ENCODE data around the gene LUM. TPM values are rescaled to one million over a fixed set of nuclear protein-coding genes. Genes with fewer than 3 reads are reported as not detected.

Gene LUM
- total and polyA plus RNA-seq, 2 donors (not counting 3 experiments of a cell fraction or from before 2014, with no cell fraction given), result 0.29 to 1.9 TPM

- Histone ChIP-seq H3K36me3 (ENCODE audit: control insufficient read depth in 2 of 2, extremely low read depth in 1 of 2, insufficient read depth in 2 of 2, low read length in 2 of 2) (no peaks in the 10 kb centered on the region), H3K4me2 (ENCODE audit: insufficient read depth, low read length) (no peak overlapping the region), H2AFZ (ENCODE audit: low read depth, low read length) (no peak overlapping the region), H3K4me3 (replicated peaks in 1 of 3; ENCODE audit: insufficient read depth in 1 of 3, low read depth in 1 of 3, low read length in 3 of 3) (no peak overlapping the region), H4K20me1 (replicated peaks; ENCODE audit: control insufficient read depth, extremely low read depth, insufficient read depth, low read length) (no peaks in the 10 kb centered on the region), H3K9me3 (replicated peaks; ENCODE audit: control insufficient read depth, insufficient read depth, low read length) (no peaks in the 10 kb centered on the region), H3K9ac (replicated peaks; ENCODE audit: extremely low read depth, insufficient read depth, low read length) (no peak overlapping the region), H3K4me1 (ENCODE audit: control insufficient read depth, extremely low read depth, insufficient read depth, low read length) (no peaks in the 10 kb centered on the region), H3K79me2 (ENCODE audit: control insufficient read depth, insufficient read depth, low read length) (no peaks in the 10 kb centered on the region), H3K27ac (ENCODE audit: insufficient read depth, low read depth, low read length) (no peak overlapping the region), H3K27me3 (ENCODE audit: control insufficient read depth in 2 of 2, insufficient read depth in 2 of 2, low read length in 2 of 2) (no peaks in the 10 kb centered on the region), H3K9me1 (replicated peaks; ENCODE audit: control insufficient read depth, extremely low read depth, insufficient read depth, low read length) (no peaks in the 10 kb centered on the region)
- CTCF ChIA-PET, result interaction anchor here (1.1 to 1.4 kb wide), 2 partner anchors 8 to 14 kb away, joined by 3 to 4 read pairs; no protein-coding TSS in a partner anchor
- dilution Hi-C loops (cut with MboI; ENCODE audit: extremely low pct_ligation_motif_present, low sequenced_read_pairs), result no loop called here
- no TSS peak for BruUV-seq (replicated peaks)
- no peak for DNase-seq (ENCODE audit: low read depth, low spot score)
- intact Hi-C loops (cut with micrococcal nuclease), result no loop called here
- no peak for FAIRE-seq
- TF ChIP-seq MYC (IDR thresholded peaks at IDR 0.05; ENCODE audit: low read depth, low read length), result no peak
- no peak for TF ChIP-seq POLR2AphosphoS5 (IDR thresholded peaks at IDR 0.05; ENCODE audit: insufficient read depth, low read depth, low read length)
- POLR2A ChIA-PET, result no interaction called here
These were observed 55.3 kb downstream of the LUM start for GRCh38 chr12:91055976-91056375.

- peak; percentile 17 for TF ChIP-seq JUN (IDR thresholded peaks at IDR 0.05; ENCODE audit: borderline replicate concordance, insufficient read depth, insufficient read length, low read depth)
- TF ChIP-seq, protein P1, sequence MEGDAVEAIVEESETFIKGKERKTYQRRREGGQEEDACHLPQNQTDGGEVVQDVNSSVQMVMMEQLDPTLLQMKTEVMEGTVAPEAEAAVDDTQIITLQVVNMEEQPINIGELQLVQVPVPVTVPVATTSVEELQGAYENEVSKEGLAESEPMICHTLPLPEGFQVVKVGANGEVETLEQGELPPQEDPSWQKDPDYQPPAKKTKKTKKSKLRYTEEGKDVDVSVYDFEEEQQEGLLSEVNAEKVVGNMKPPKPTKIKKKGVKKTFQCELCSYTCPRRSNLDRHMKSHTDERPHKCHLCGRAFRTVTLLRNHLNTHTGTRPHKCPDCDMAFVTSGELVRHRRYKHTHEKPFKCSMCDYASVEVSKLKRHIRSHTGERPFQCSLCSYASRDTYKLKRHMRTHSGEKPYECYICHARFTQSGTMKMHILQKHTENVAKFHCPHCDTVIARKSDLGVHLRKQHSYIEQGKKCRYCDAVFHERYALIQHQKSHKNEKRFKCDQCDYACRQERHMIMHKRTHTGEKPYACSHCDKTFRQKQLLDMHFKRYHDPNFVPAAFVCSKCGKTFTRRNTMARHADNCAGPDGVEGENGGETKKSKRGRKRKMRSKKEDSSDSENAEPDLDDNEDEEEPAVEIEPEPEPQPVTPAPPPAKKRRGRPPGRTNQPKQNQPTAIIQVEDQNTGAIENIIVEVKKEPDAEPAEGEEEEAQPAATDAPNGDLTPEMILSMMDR (IDR thresholded peaks at IDR 0.05; ENCODE audit: extremely low read depth in 1 of 2, insufficient read depth in 1 of 2, low read depth in 1 of 2, low read length in 2 of 2), result no peak
- Histone ChIP-seq H3K9me1 (replicated peaks; ENCODE audit: control insufficient read depth, extremely low read depth, insufficient read depth, low read length) (no peaks in the 10 kb centered on the region), H3K79me2 (ENCODE audit: control insufficient read depth, insufficient read depth, low read length) (no peaks in the 10 kb centered on the region), H3K4me2 (ENCODE audit: insufficient read depth, low read length) (no peak overlapping the region), H3K4me3 (replicated peaks in 1 of 3; ENCODE audit: insufficient read depth in 1 of 3, low read depth in 1 of 3, low read length in 3 of 3) (no peak overlapping the region), H4K20me1 (replicated peaks; ENCODE audit: control insufficient read depth, extremely low read depth, insufficient read depth, low read length) (no peaks in the 10 kb centered on the region), H3K36me3 (ENCODE audit: control insufficient read depth in 2 of 2, extremely low read depth in 1 of 2, insufficient read depth in 2 of 2, low read length in 2 of 2) (no peaks in the 10 kb centered on the region), H3K9ac (replicated peaks; ENCODE audit: extremely low read depth, insufficient read depth, low read length) (no peak overlapping the region), H3K9me3 (replicated peaks; ENCODE audit: control insufficient read depth, insufficient read depth, low read length) (no peaks in the 10 kb centered on the region), H3K27ac (ENCODE audit: insufficient read depth, low read depth, low read length) (no peak overlapping the region), H3K27me3 (ENCODE audit: control insufficient read depth in 2 of 2, insufficient read depth in 2 of 2, low read length in 2 of 2) (no peaks in the 10 kb centered on the region), H2AFZ (ENCODE audit: low read depth, low read length) (no peak overlapping the region), H3K4me1 (ENCODE audit: control insufficient read depth, extremely low read depth, insufficient read depth, low read length) (no peaks in the 10 kb centered on the region)
- intact Hi-C loops (cut with micrococcal nuclease), result no loop called here
- no TSS peak for BruUV-seq (replicated peaks)
- no peak for FAIRE-seq
- DNase-seq (ENCODE audit: low read depth, low spot score), result peak; percentile 94
- ChIA-PET CTCF (no interaction called here), POLR2A (no interaction called here)
- dilution Hi-C loops (cut with MboI; ENCODE audit: extremely low pct_ligation_motif_present, low sequenced_read_pairs), result no loop called here
These were observed 57.2 kb downstream of the LUM start for GRCh38 chr12:91053951-91054715.

Other genes starting within 250 kb of the LUM start
- gene CCER1, start 156.3 kb downstream of the LUM start, total RNA-seq, result not detected in 2 replicates
- not detected in 2 replicates for gene CCER1, start 156.3 kb downstream of the LUM start, polyA plus RNA-seq
- not detected in 2 replicates for gene EPYC, start 106.5 kb downstream of the LUM start, total RNA-seq
- 0.06 TPM in 1 of 2 replicates, not detected in the other for gene EPYC, start 106.5 kb downstream of the LUM start, polyA plus RNA-seq
- not detected in 2 replicates for gene KERA, start 53.5 kb downstream of the LUM start, total RNA-seq
- gene KERA, start 53.5 kb downstream of the LUM start, polyA plus RNA-seq, result not detected in 2 replicates
- gene DCN, start 71.3 kb upstream of the LUM start, total RNA-seq, result 0.42 TPM in 1 of 2 replicates, not detected in the other
- 0.38 and 0.43 TPM in 2 replicates for gene DCN, start 71.3 kb upstream of the LUM start, polyA plus RNA-seq

Measured in endothelial cell of umbilical vein (primary cell).